Measurements from ENCODE around the gene NR1H2.
A peak's percentile ranks its signal among the peaks of the same experiment; 100 is the strongest.

NR1H2 gene

GRCh38 chr19:50368649-50369570 lies 7.3 kb upstream of the NR1H2 start:
- TF ChIP-seq, protein P1, sequence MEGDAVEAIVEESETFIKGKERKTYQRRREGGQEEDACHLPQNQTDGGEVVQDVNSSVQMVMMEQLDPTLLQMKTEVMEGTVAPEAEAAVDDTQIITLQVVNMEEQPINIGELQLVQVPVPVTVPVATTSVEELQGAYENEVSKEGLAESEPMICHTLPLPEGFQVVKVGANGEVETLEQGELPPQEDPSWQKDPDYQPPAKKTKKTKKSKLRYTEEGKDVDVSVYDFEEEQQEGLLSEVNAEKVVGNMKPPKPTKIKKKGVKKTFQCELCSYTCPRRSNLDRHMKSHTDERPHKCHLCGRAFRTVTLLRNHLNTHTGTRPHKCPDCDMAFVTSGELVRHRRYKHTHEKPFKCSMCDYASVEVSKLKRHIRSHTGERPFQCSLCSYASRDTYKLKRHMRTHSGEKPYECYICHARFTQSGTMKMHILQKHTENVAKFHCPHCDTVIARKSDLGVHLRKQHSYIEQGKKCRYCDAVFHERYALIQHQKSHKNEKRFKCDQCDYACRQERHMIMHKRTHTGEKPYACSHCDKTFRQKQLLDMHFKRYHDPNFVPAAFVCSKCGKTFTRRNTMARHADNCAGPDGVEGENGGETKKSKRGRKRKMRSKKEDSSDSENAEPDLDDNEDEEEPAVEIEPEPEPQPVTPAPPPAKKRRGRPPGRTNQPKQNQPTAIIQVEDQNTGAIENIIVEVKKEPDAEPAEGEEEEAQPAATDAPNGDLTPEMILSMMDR (IDR thresholded peaks at IDR 0.05; ENCODE audit: low read depth, low read length, missing control alignments): peak; percentile 78
- peak overlapping the region; percentile 61 for H3K4me3 ChIP-seq (ENCODE audit: low read depth, low read length)
- in situ Hi-C loops (cut with HindIII; ENCODE audit: low sequenced_read_pairs): no loop called here
- peak; percentile 55 for DNase-seq (ENCODE audit: low read depth)

DNA sequence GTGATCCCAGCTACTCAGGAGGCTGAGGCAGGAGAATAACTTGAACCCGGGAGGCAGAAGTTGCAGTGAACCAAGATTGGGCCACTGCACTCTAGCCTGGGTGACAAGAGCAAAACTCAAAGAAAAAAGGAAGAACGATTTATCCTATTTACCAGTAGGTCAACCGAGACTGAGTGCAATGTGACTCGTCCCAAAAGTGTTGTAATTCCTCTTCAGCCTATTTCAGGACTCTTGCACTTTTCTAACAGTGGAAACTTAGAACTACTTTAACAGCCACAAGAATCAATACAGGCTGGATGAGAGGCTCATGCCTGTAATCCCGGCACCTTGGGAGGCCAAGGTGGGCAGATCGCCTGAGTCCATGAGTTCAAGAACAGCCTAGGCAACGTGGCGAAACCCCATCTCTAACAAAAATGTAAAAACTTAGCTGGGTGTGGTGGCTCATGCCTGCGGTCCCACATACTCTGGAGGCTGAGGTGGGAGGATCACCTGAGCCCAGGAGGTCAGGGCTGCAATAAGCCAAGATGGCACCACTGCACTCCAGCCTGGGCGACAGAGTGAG lies 4.3 kb upstream of the NR1H2 start:
- in situ Hi-C loops (cut with HindIII; ENCODE audit: low sequenced_read_pairs): no loop called here
- TF ChIP-seq, protein P1 (IDR thresholded peaks at IDR 0.05; ENCODE audit: low read depth, low read length, missing control alignments): no peak
- DNase-seq (ENCODE audit: low read depth): no peak
- H3K4me3 ChIP-seq (ENCODE audit: low read depth, low read length): no peak overlapping the region

- TF ChIP-seq, protein P1 (IDR thresholded peaks at IDR 0.05; ENCODE audit: low read depth, low read length, missing control alignments): no peak
- in situ Hi-C loops (cut with HindIII; ENCODE audit: low sequenced_read_pairs): no loop called here
- DNase-seq (ENCODE audit: low read depth): no peak
- H3K4me3 ChIP-seq (ENCODE audit: low read depth, low read length): peak overlapping the region; percentile 26
These were observed 799 bp downstream of the NR1H2 start for GRCh38 chr19:50377051-50377461.

GRCh38 chr19:50377517-50377916 lies 1.3 kb downstream of the NR1H2 start:
- H3K4me3 ChIP-seq (ENCODE audit: low read depth, low read length): no peak overlapping the region
- DNase-seq (ENCODE audit: low read depth): no peak
- TF ChIP-seq, protein P1 (IDR thresholded peaks at IDR 0.05; ENCODE audit: low read depth, low read length, missing control alignments): no peak
- in situ Hi-C loops (cut with HindIII; ENCODE audit: low sequenced_read_pairs): no loop called here

DNA sequence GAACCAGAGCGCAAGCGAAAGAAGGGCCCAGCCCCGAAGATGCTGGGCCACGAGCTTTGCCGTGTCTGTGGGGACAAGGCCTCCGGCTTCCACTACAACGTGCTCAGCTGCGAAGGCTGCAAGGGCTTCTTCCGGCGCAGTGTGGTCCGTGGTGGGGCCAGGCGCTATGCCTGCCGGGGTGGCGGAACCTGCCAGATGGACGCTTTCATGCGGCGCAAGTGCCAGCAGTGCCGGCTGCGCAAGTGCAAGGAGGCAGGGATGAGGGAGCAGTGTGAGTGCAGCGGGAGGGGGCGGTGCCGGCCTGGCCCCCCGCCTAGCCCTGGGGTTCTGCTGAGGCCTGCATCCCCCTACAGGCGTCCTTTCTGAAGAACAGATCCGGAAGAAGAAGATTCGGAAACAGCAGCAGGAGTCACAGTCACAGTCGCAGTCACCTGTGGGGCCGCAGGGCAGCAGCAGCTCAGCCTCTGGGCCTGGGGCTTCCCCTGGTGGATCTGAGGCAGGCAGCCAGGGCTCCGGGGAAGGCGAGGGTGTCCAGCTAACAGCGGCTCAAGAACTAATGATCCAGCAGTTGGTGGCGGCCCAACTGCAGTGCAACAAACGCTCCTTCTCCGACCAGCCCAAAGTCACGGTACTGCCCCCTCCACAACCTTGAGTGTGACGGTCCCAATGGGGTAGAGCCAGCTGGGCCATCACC lies 2.1 kb downstream of the NR1H2 start:
- TF ChIP-seq, protein P1 (IDR thresholded peaks at IDR 0.05; ENCODE audit: low read depth, low read length, missing control alignments): no peak
- no peak overlapping the region for H3K4me3 ChIP-seq (ENCODE audit: low read depth, low read length)
- in situ Hi-C loops (cut with HindIII; ENCODE audit: low sequenced_read_pairs): no loop called here
- no peak for DNase-seq (ENCODE audit: low read depth)

DNA sequence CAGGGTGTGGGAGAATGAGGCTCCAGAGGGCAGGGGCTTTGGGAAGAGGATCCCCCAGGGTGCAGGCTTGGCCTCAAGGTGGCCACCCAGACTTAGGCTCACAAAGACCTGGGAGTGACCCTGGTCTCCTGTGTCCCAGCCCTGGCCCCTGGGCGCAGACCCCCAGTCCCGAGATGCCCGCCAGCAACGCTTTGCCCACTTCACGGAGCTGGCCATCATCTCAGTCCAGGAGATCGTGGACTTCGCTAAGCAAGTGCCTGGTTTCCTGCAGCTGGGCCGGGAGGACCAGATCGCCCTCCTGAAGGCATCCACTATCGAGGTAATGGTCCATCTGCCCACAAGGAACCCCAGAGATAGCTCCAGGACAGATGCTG lies 2.6 kb downstream of the NR1H2 start:
- TF ChIP-seq, protein P1 (IDR thresholded peaks at IDR 0.05; ENCODE audit: low read depth, low read length, missing control alignments): no peak
- in situ Hi-C loops (cut with HindIII; ENCODE audit: low sequenced_read_pairs): no loop called here
- DNase-seq (ENCODE audit: low read depth): no peak
- H3K4me3 ChIP-seq (ENCODE audit: low read depth, low read length): no peak overlapping the region

All from astrocyte of the cerebellum (primary cell).